HUES6 (cell line): ENCODE measurements around the gene NTHL1.
A peak's percentile ranks its signal among the peaks of the same experiment; 100 is the strongest.

Experiments used
- H3K27ac ChIP-seq: 2 replicates; pipeline ENCODE4 v1.7.0; 2013; ENCODE audit warnings: low read depth, mild to moderate bottlenecking, low read length, inconsistent platforms
- H3K27me3 ChIP-seq: 2 replicates; pipeline ENCODE4 v1.6.1; 2013; ENCODE audit warnings: low read length; ENCODE audit not compliant: control insufficient read depth, insufficient read depth
- H3K36me3 ChIP-seq: 2 replicates; pipeline ENCODE4 v1.6.1; 2013; ENCODE audit warnings: low read length; ENCODE audit not compliant: control insufficient read depth, insufficient read depth
- H3K4me1 ChIP-seq: 2 replicates; pipeline ENCODE4 v1.6.1; 2013; ENCODE audit warnings: low read length; ENCODE audit not compliant: control insufficient read depth, insufficient read depth
- H3K4me3 ChIP-seq: 2 replicates; pipeline ENCODE4 v1.5.1; 2013; ENCODE audit warnings: low read depth, low read length
- H3K9ac ChIP-seq: one replicate; pipeline ENCODE4 v1.6.1; 2013; ENCODE audit warnings: mild to moderate bottlenecking, low read length
- H3K9me3 ChIP-seq: 2 replicates; pipeline ENCODE4 v1.6.1; 2013; ENCODE audit warnings: low read depth, low read length; ENCODE audit not compliant: control insufficient read depth, insufficient read depth

The NTHL1 gene

DNA sequence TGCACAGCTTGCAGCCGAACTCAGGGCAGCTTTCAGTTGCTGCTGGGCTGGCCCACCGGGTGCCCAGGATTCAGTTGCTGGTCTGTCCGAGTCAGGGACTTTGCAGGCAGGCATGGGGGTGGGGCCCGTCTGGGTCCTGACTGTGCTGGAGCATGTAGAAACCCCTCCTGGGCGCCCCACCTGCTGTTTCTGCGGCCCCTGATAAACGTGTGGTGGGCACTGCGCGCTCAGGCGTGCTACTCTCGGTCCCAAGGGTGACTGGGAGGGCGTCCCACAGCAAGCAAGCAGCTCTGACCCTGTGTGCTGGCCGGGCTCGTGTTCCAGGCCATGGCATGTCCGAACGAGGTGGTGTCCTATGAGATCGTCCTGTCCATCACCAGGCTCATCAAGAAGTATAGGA lies 12.7 kb upstream of the NTHL1 start:
- no peaks in the 10 kb centered on the region for H3K4me1 ChIP-seq
- no peaks in the 10 kb centered on the region for H3K27me3 ChIP-seq
- H3K27ac ChIP-seq, result no peak overlapping the region
- H3K9me3 ChIP-seq, result no peaks in the 10 kb centered on the region
- no peak overlapping the region for H3K4me3 ChIP-seq
- H3K9ac ChIP-seq, result no peak overlapping the region
- H3K36me3 ChIP-seq, result peaks cover 64% of the 10 kb centered on the region

DNA sequence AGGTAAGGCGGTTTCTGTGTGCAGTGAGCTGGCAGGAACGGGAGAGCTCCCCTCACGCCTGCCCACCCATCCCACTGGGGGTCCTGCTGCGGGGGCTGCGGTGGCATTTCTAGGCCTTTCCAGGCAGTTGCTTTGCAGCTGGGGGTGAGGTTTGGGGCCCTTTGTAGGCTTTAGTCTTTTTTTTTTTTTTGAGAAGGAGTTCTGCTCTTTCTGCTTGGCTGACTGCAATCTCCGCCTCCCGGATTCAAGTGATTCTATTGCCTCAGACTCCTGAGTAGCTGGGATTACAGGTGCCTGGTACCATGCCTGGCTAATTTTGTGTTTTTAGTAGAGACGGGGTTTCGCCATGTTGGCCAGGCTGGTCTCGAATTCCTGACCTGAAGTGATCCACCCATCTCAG lies 11.2 kb upstream of the NTHL1 start:
- Histone ChIP-seq H3K27ac (no peak overlapping the region), H3K4me3 (no peak overlapping the region), H3K27me3 (no peaks in the 10 kb centered on the region), H3K9ac (no peak overlapping the region), H3K4me1 (no peaks in the 10 kb centered on the region), H3K36me3 (peaks cover 71% of the 10 kb centered on the region), H3K9me3 (no peaks in the 10 kb centered on the region)

DNA sequence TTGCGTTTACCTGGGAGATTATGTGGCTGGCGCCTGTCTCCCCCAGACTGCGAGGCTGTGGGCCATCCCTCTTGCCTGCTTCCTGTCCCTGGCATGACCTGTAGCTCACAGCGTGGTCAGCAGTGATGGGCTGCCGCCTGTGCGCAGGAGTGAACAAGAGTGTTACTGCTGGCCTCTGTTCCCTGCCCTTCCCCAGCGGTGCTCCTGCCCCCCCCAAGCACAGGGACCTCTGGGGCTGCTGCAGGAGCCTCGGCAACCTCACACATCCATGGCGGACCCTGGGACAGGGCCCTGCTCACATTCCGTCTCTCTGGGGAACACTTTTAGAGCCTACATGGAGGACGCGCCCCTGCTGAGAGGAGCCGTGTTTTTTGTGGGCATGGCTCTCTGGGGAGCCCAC lies 10.8 kb upstream of the NTHL1 start:
- H3K9me3 ChIP-seq, result no peaks in the 10 kb centered on the region
- H3K9ac ChIP-seq, result no peak overlapping the region
- no peaks in the 10 kb centered on the region for H3K27me3 ChIP-seq
- H3K4me3 ChIP-seq, result no peak overlapping the region
- H3K36me3 ChIP-seq, result peaks cover 71% of the 10 kb centered on the region
- no peaks in the 10 kb centered on the region for H3K4me1 ChIP-seq
- no peak overlapping the region for H3K27ac ChIP-seq

DNA sequence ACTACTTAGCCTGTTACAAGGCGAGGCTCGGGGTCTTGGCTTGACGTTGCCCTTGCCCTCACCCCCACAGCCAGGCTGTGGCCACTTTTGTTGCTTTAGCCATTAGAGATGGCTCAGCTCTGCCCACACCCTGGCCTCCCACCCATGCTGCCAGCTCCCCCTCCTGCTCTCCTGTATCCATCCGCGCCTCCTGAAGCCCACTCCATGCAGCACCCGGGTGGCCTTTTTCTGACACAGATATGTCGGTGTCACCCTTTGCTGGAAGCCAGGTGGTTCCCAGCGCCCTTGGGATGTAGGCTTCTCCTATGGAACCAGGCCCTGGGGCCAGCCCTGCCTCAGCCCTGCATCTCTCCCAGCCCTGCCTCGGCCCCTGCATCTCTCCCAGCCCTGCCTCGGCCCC lies 9.8 kb upstream of the NTHL1 start:
- Histone ChIP-seq H3K27me3 (no peaks in the 10 kb centered on the region), H3K9me3 (no peaks in the 10 kb centered on the region), H3K4me1 (no peaks in the 10 kb centered on the region), H3K4me3 (no peak overlapping the region), H3K27ac (no peak overlapping the region), H3K36me3 (peaks cover 72% of the 10 kb centered on the region), H3K9ac (no peak overlapping the region)

DNA sequence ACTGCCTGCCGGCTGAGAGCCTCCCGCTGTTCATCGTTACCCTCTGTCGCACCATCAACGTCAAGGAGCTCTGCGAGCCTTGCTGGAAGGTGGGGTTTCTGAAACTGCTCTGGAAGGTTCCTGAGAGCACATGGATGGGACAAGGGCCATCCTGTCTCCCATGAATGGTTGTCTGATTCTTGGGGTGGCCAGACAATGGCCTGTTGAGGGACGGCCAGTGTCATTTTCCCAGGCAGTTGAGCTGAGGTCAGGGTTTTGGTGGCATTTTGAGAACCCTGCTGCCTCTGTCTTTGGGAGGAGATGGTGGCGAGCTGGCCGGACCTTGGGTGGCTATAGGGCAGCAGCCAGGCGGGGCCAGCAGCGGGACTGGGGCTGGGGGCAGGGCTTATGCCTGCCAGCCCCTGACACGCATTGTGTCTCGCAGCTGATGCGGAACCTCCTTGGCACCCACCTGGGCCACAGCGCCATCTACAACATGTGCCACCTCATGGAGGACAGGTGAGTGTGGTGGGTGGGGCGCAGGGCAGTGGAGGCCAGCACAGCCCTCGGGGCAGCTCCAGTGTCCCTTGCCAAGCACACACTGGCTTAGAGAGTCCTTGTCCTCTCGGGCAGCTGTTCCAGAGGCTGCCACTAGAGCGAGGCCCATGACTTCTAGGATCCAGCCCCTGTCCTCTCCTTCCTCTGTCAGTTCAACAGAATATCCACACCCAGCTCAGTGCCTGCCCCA lies 9.2 kb upstream of the NTHL1 start:
- Histone ChIP-seq H3K36me3 (peaks cover 73% of the 10 kb centered on the region), H3K9me3 (no peaks in the 10 kb centered on the region), H3K27me3 (no peaks in the 10 kb centered on the region), H3K4me3 (no peak overlapping the region), H3K4me1 (no peaks in the 10 kb centered on the region), H3K9ac (no peak overlapping the region), H3K27ac (no peak overlapping the region)

DNA sequence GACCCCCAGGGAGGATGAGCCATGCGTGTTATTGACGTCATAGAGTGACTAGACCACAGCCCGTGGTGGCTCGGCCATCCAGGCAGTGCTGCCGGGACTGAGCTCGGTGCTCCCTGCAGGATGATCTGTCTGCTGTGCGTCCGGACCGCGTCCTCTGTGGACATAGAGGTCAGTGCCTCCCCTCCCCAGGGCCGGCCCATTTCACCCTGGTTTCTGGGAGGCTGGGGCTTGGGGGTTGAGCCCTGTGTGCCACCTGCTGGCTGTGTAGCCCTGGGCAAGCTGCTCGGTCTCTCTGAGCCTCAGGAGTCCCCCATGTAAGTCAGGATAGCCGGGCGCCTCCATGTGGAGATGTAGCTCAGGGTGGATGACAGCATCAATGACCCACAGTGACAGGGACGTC lies 8.4 kb upstream of the NTHL1 start:
- Histone ChIP-seq H3K9ac (no peak overlapping the region), H3K4me3 (no peak overlapping the region), H3K36me3 (peaks cover 75% of the 10 kb centered on the region), H3K27me3 (no peaks in the 10 kb centered on the region), H3K4me1 (no peaks in the 10 kb centered on the region), H3K27ac (no peak overlapping the region), H3K9me3 (no peaks in the 10 kb centered on the region)

DNA sequence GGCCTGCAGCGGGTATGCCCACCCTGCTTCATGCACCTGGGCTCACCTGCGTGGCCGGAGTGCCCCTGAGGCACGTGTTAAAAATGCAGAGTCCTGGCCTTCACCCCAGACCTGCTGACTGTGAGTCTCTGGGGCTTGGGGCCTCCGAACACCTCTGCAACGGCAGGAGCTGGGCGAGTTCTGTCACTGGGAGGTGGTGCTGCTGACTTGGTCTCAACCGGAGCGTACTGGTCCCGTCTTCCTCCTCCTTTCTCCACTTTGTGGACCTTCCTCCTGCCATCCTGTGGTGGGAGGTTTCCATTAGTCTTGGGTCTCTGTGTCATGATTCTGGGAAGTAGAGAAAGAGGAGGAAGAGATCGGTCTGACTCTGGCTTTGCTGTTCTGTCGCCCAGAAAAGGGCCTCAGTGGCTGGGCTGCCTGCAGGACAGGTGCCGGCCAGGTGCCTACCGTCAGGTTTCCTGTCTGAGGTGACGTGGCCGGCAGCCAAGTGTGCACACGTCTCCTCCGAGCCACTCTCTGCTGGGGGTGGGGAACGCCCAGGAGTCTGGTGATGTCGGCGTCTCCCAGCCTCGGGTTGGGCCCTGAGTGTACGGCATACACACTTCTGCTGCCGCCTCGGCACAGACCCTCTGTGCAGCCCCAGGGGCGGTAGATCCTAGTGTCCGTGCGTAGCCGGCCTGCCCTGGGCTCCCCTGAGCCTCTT lies 7.1 kb upstream of the NTHL1 start:
- H3K4me1 ChIP-seq, result no peaks in the 10 kb centered on the region
- H3K36me3 ChIP-seq, result peaks cover 71% of the 10 kb centered on the region

DNA sequence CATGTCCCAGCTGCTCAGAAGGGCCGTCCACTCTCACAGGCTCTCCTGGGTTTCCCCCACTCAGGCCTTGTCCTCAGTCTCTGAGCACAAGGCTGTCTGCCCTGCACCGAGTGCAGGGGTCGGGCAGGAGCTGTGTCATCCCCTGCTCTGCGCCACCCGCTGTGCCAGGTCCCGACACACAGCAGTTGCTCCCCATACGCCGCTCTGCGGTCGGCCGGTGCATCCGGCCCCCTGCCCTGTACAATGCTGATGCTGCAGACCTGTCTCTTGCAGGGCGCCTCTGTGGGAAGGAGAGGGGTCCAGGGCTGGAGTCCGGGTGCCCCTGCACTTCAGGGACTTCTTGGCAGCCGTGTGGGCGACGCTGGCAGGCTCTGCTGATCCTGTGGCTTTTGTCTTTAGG lies 6.3 kb upstream of the NTHL1 start:
- no peak overlapping the region for H3K27ac ChIP-seq
- H3K36me3 ChIP-seq, result peaks cover 71% of the 10 kb centered on the region
- no peaks in the 10 kb centered on the region for H3K9me3 ChIP-seq
- H3K9ac ChIP-seq, result no peak overlapping the region
- no peaks in the 10 kb centered on the region for H3K4me1 ChIP-seq
- no peak overlapping the region for H3K4me3 ChIP-seq
- H3K27me3 ChIP-seq, result no peaks in the 10 kb centered on the region

More for the DNA sequence above, 7.1 kb upstream of the NTHL1 start:
- no peaks in the 10 kb centered on the region for H3K9me3 ChIP-seq
- H3K4me3 ChIP-seq, result no peak overlapping the region
- H3K27me3 ChIP-seq, result no peaks in the 10 kb centered on the region
- peak overlapping the region; percentile 44 for H3K9ac ChIP-seq
- H3K27ac ChIP-seq, result no peak overlapping the region

DNA sequence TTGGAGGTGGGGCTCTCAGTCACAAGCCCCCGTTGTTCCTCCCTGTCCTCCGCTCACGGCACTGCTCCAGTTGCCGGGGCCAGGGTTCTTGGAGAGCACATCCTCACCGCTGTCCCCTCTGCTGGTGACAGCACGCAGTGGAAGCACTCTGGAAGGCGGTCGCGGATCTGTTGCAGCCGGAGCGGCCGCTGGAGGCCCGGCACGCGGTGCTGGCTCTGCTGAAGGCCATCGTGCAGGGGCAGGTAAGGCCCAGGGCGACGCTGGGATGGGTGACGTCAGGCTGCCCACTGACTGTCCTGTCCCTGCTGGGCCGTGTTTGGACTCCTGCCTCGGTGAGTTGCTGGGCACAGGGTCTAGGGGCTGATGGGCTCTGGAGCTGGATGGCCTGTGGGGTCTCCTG lies 5.6 kb upstream of the NTHL1 start:
- no peaks in the 10 kb centered on the region for H3K9me3 ChIP-seq
- no peak overlapping the region for H3K27ac ChIP-seq
- no peak overlapping the region for H3K4me3 ChIP-seq
- peaks cover 65% of the 10 kb centered on the region for H3K36me3 ChIP-seq
- H3K9ac ChIP-seq, result no peak overlapping the region
- H3K4me1 ChIP-seq, result 0 out of 2 replicates have a peak, but pooled peaks cover 4% of the 10 kb centered on the region
- no peaks in the 10 kb centered on the region for H3K27me3 ChIP-seq

DNA sequence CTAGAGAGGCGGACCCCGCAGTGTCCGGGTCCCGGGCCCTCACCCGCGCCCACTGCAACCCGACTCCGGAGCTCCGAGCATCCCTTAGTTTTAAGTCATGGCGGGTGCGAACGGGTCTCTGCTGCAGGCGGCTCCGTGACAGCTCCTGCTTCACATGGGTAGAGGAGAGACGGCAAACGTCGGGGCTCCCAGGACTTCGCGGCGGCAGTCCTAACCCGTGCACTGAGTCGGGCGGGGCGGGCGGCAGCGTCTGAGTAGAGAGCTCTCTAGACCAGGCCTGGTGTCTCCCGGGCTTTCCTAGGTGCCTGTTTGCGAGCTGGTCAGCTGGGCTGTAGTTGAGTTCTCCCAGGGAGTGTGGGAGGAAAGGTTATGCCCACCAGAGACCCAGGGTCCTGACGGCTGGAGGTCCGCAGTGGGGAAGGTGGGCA lies 496 bp upstream of the NTHL1 start:
- H3K27me3 ChIP-seq, result no peaks in the 10 kb centered on the region
- peak overlapping the region; percentile 83 for H3K4me3 ChIP-seq
- peak overlapping the region; percentile 63 for H3K9ac ChIP-seq
- H3K9me3 ChIP-seq, result no peaks in the 10 kb centered on the region
- peaks cover 7% of the 10 kb centered on the region for H3K4me1 ChIP-seq
- H3K27ac ChIP-seq, result no peak overlapping the region
- H3K36me3 ChIP-seq, result peaks cover 41% of the 10 kb centered on the region

DNA sequence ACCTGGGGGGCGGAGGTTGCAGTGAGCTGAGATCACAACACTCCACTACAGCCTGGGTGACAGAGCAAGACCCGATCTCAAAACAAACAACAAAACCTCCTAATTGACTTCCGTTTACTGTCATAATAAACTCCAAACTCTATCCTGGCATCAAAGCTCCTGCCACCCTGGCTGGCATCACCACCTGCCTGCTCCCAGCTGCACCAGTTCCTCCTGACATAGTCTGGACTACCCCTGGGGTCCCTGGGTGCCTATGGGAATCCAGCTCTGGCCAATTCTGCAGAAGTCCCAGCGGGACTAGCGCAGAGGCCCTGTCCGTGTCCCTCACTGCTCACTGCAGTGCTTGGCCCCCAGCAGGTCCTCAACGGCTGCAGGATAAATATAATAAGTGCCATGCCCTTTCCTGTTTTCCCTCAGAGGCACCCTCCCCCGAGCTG lies 723 bp downstream of the NTHL1 start:
- Histone ChIP-seq H3K27me3 (no peaks in the 10 kb centered on the region), H3K27ac (no peak overlapping the region), H3K36me3 (peaks cover 29% of the 10 kb centered on the region), H3K9ac (peak overlapping the region; percentile 46), H3K4me1 (peaks cover 7% of the 10 kb centered on the region), H3K9me3 (no peaks in the 10 kb centered on the region), H3K4me3 (peak overlapping the region; percentile 83)
